PC-3 (cell line): ENCODE results near the gene DHCR7. TPM values are rescaled to one million over a fixed set of nuclear protein-coding genes. Genes with fewer than 3 reads are reported as not detected.
A peak's percentile ranks its signal among the peaks of the same experiment; 100 is the strongest.

Experiments
- ATAC-seq: fragments of 200-7000 bp; cut with Tn5 transposase; 2 replicates; pipeline ENCODE4 v1.9.1; 2020; ENCODE audit warnings: mild to moderate bottlenecking, moderate library complexity
- BruUV-seq: library from RNA; stranded (reverse); fragments of 400-500 nt; replicated peaks from 2 replicates; lab custom pipeline; 2021; lab: Mats Ljungman, UMichigan
- CTCF ChIA-PET: fragments of 300-600 bp; sonication (Branson Sonifier 250); formaldehyde crosslinking; loops from one replicate; lab custom pipeline; 2022; ENCODE audit warnings: antibody characterized with exemption; lab: Charles Lee
- POLR2A ChIA-PET: fragments of 300-600 bp; sonication (Branson Sonifier 250); formaldehyde crosslinking; loops from one replicate; lab custom pipeline; 2022; ENCODE audit warnings: antibody characterized with exemption; ENCODE audit not compliant: unreplicated experiment; lab: Charles Lee
- DNase-seq: peaks from one replicate; pipeline ENCODE4 v3.0.0-alpha.2; 2015
- H2AFZ ChIP-seq: fragments of 300-600 bp; sonication (generic); 2 replicates; pipeline ENCODE4 v1.6.0; 2016; ENCODE audit warnings: antibody characterized with exemption, low read length
- H3F3A ChIP-seq: fragments of 300-600 bp; sonication (generic); one replicate; pipeline ENCODE4 v1.6.0; 2017; ENCODE audit warnings: antibody characterized with exemption, low read length, control low read depth, mild to moderate bottlenecking; ENCODE audit not compliant: unreplicated experiment
- H3K27ac ChIP-seq: fragments of 300-600 bp; sonication (generic); 2 replicates; pipeline ENCODE4 v1.5.1; 2016; ENCODE audit warnings: mild to moderate bottlenecking, low read length
- H3K27me3 ChIP-seq: fragments of 300-600 bp; sonication (generic); 2 replicates; pipeline ENCODE4 v1.6.1; 2016; ENCODE audit warnings: low read length, mixed read lengths
- H3K36me3 ChIP-seq: fragments of 300-600 bp; sonication (generic); 2 replicates; pipeline ENCODE4 v1.6.1; 2016; ENCODE audit warnings: low read depth, mixed run types, low read length, mixed read lengths
- H3K4me1 ChIP-seq: fragments of 300-600 bp; sonication (generic); 2 replicates; pipeline ENCODE4 v1.5.1; 2016; ENCODE audit warnings: low read length; ENCODE audit not compliant: insufficient read depth
- H3K4me2 ChIP-seq: fragments of 300-600 bp; sonication (generic); 2 replicates; pipeline ENCODE4 v1.6.0; 2016; ENCODE audit warnings: low read length
- H3K4me3 ChIP-seq: fragments of 300-600 bp; sonication (generic); 2 replicates; pipeline ENCODE4 v1.5.1; 2016; ENCODE audit warnings: mild to moderate bottlenecking, low read length, mixed read lengths
- H3K79me2 ChIP-seq: fragments of 300-600 bp; sonication (generic); 2 replicates; pipeline ENCODE4 v1.6.1; 2017; ENCODE audit warnings: low read length, mixed read lengths
- H3K9ac ChIP-seq: fragments of 300-600 bp; sonication (generic); 2 replicates; pipeline ENCODE4 v1.6.0; 2016; ENCODE audit warnings: mild to moderate bottlenecking, low read length
- H3K9me2 ChIP-seq: fragments of 300-600 bp; sonication (generic); replicated peaks from 2 replicates; pipeline ENCODE4 v1.6.1; 2016; ENCODE audit warnings: mixed run types, low read length, mixed read lengths
- H3K9me3 ChIP-seq: fragments of 300-600 bp; sonication (generic); 2 replicates; pipeline ENCODE4 v1.6.1; 2016; ENCODE audit warnings: low read length, mixed read lengths
- H4K20me1 ChIP-seq: fragments of 300-600 bp; sonication (generic); 2 replicates; pipeline ENCODE4 v1.6.1; 2016; ENCODE audit warnings: low read length, mixed read lengths
- CTCF ChIP-seq: fragments of 300-600 bp; sonication (generic); conservative IDR thresholded peaks from 2 replicates; pipeline ENCODE4 v1.5.1; 2017; ENCODE audit warnings: antibody characterized with exemption, low read depth, mild to moderate bottlenecking, low read length
- EZH2 ChIP-seq: fragments of 300-600 bp; sonication (generic); IDR thresholded peaks from one replicate; pipeline ENCODE4 v1.6.1; 2017; ENCODE audit warnings: antibody characterized with exemption, mild to moderate bottlenecking, low read length; ENCODE audit not compliant: unreplicated experiment
- EZH2phosphoT487 ChIP-seq: fragments of 300-600 bp; sonication (generic); IDR thresholded peaks from 2 replicates; pipeline ENCODE4 v1.6.1; 2018; ENCODE audit warnings: mild to moderate bottlenecking, antibody characterized with exemption, low read length, borderline replicate concordance
- intact Hi-C: fragments of 100-400 bp; cut with micrococcal nuclease; formaldehyde crosslinking; loops from 2 replicates; pipeline ENCODE4 v1.9.0; 2023
- total RNA-seq: library from RNA; depleted of rRNA; stranded (reverse); fragments of >200 nt; gene quantifications from 2 replicates; pipeline ENCODE4 v1.2.3, GENCODE V29; 2014

Gene DHCR7
- total RNA-seq, 1 experiment from 2014 or later, result 127 TPM

DNA sequence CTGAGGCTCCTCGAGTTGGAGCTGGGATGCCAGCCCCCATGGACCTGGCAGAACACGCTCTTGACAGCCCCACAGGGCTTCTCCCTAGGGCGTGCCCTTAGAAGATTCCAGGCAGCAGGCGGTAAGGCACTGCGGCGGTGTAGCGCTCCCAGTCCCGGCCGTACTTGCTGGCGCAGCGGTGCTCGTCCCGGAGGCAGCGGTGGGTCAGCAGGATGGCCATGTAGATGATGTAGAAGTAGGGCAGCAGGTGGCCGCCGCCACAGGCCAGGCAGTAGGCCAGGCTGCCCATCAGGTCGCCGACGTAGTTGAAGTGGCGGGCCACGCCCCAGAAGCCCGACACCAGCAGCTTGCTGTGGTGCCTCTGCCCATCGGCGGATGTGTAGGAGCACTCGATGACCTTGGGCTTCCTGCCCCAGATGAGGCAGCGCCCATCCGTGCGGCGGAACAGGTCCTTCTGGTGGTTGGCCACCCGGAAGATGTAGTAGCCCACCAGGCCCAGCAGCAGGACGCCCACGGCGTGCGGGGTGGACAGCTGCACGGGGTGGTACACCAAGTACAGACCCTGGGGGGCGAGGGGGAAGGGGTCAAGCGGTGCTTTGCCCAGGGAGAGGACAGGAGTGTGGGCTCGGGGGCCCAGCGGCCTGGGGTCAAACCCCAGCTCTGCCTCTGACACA lies 12.8 kb downstream of the DHCR7 start:
- Histone ChIP-seq H3K9ac (no peak overlapping the region), H3K36me3 (peaks cover 31% of the 10 kb centered on the region), H3K4me3 (no peak overlapping the region), H3K79me2 (no peaks in the 10 kb centered on the region), H3K27me3 (no peaks in the 10 kb centered on the region), H2AFZ (no peak overlapping the region), H3K27ac (no peak overlapping the region), H3K4me2 (no peak overlapping the region), H3K9me2 (no peaks in the 10 kb centered on the region), H3K9me3 (no peaks in the 10 kb centered on the region), H4K20me1 (no peaks in the 10 kb centered on the region), H3K4me1 (no peaks in the 10 kb centered on the region), H3F3A (no peaks in the 10 kb centered on the region)
- ATAC-seq (no peak), DNase-seq (no peak)
- intact Hi-C loops, result no loop called here
- no TSS peak for BruUV-seq
- TF ChIP-seq EZH2 (no peak), CTCF (no peak), EZH2phosphoT487 (no peak)
- ChIA-PET POLR2A (no interaction called here), CTCF (no interaction called here)

GRCh38 chr11:71434576-71435130 lies 13.5 kb downstream of the DHCR7 start:
- Histone ChIP-seq H3K36me3 (peaks cover 24% of the 10 kb centered on the region), H3K27ac (no peak overlapping the region), H3K9ac (no peak overlapping the region), H3K27me3 (no peaks in the 10 kb centered on the region), H3K4me3 (no peak overlapping the region), H3F3A (no peaks in the 10 kb centered on the region), H3K79me2 (no peaks in the 10 kb centered on the region), H2AFZ (no peak overlapping the region), H4K20me1 (no peaks in the 10 kb centered on the region), H3K4me1 (peaks cover 4% of the 10 kb centered on the region; the same call in 1 of the 2 replicates), H3K9me3 (no peaks in the 10 kb centered on the region), H3K9me2 (no peaks in the 10 kb centered on the region), H3K4me2 (no peak overlapping the region)
- TF ChIP-seq CTCF (no peak), EZH2phosphoT487 (no peak), EZH2 (no peak)
- POLR2A ChIA-PET, result no interaction called here
- CTCF ChIA-PET, result no interaction called here
- ATAC-seq (no peak), DNase-seq (no peak)
- intact Hi-C loops, result no loop called here
- TSS peak; percentile 53 for BruUV-seq
